ENCODE data around the gene FBXO8.
A peak's percentile ranks its signal among the peaks of the same experiment; 100 is the strongest.

Gene FBXO8

DNA sequence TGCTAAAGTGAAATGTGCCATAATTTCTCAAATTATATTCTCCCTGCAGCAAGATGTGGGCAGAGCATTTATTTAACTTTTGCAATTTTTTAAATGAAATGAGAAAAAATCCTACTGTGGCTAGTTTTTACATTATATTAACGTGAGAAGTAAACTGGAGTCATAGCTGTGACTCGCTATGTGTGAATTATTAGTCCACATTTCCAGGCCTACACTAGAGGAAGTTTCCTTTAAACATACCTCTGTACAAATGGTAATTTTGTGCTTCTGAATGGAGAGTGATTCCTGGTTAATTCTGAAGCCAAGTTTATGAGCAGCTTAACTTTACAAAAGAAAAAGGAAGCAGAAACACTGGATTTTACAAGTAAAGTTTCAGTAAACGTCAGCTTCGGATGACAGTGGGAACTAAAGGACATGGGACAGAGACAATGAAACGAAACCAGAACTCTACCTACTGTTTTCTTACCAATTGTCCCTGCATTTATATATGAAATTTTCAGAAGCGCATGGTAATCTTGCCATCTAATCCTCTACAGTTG, 72.4 kb downstream of the FBXO8 start:
- Histone ChIP-seq H3K9ac (ENCODE audit: low read length in 2 of 2) (no peak overlapping the region), H3K9me3 (ENCODE audit: control insufficient read depth in 2 of 2, low read length in 2 of 2) (no peaks in the 10 kb centered on the region), H3K4me3 (ENCODE audit: low read length in 2 of 2) (no peak overlapping the region), H3K27ac (ENCODE audit: low read length) (no peak overlapping the region), H3K4me1 (ENCODE audit: control insufficient read depth, insufficient read depth, low read length) (peaks cover 7% of the 10 kb centered on the region), H3K36me3 (ENCODE audit: control insufficient read depth in 2 of 2, insufficient read depth in 2 of 2, low read length in 2 of 2) (no peaks in the 10 kb centered on the region), H3K27me3 (ENCODE audit: control insufficient read depth in 1 of 2, insufficient read depth in 2 of 2, low read length in 2 of 2) (peaks cover 7 to 13% of the 10 kb centered on the region in 2 donors)

DNA sequence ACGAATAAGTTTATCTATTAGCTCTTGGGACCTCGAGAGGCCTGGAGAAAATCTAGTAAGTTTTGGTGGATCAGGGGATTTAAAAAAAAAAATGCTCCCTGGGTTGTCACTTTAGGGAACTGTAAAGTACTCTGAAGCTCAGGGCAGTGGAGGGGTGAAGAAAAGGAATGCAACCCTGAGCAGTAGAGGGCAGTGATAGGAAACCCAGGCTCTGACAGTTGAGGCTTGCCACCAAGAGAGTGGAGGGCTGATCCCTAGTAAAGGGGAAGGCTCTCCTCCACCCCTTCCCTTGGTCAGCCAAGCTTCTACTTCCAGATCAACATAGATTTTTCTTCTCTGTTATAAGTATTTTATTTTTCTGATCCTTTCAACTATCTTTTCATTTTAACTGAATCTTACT, 73.1 kb downstream of the FBXO8 start:
- Histone ChIP-seq H3K36me3 (ENCODE audit: control insufficient read depth in 2 of 2, insufficient read depth in 2 of 2, low read length in 2 of 2) (no peaks in the 10 kb centered on the region), H3K27ac (ENCODE audit: low read length) (no peak overlapping the region), H3K27me3 (ENCODE audit: control insufficient read depth in 1 of 2, insufficient read depth in 2 of 2, low read length in 2 of 2) (peaks cover 7 to 11% of the 10 kb centered on the region in 2 donors)

DNA sequence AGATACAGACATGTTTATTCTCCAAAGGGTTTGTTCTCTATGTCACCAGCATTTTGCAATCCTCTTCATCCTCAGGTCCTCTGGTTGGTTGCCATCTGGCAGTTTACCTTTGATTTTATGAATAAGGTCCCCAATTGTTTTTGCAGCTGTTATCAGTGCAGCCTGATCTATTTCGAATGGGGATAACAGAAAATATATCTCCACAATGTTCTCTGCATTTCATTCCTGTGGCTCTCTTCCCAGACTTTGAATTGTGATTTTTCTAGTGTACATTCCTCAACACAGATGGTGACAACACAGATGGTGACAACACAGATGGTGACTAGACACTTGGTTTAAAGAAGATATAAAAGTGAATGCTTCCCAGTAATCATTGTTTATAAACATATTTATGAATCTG, 74.1 kb downstream of the FBXO8 start:
- Histone ChIP-seq H3K9me3 (ENCODE audit: control insufficient read depth in 2 of 2, low read length in 2 of 2) (no peaks in the 10 kb centered on the region), H3K9ac (ENCODE audit: low read length in 2 of 2) (no peak overlapping the region), H3K4me3 (ENCODE audit: low read length in 2 of 2) (no peak overlapping the region), H3K36me3 (ENCODE audit: control insufficient read depth in 2 of 2, insufficient read depth in 2 of 2, low read length in 2 of 2) (no peaks in the 10 kb centered on the region), H3K27me3 (ENCODE audit: control insufficient read depth in 1 of 2, insufficient read depth in 2 of 2, low read length in 2 of 2) (peaks cover 5 to 8% of the 10 kb centered on the region in 2 donors), H3K27ac (ENCODE audit: low read length) (no peak overlapping the region), H3K4me1 (ENCODE audit: control insufficient read depth, insufficient read depth, low read length) (peaks cover 6% of the 10 kb centered on the region)

More for the DNA sequence above, 73.1 kb downstream of the FBXO8 start:
- H3K4me3 ChIP-seq (ENCODE audit: low read length in 2 of 2): no peak overlapping the region
- H3K4me1 ChIP-seq (ENCODE audit: control insufficient read depth, insufficient read depth, low read length): peaks cover 7% of the 10 kb centered on the region
- no peaks in the 10 kb centered on the region for H3K9me3 ChIP-seq (ENCODE audit: control insufficient read depth in 2 of 2, low read length in 2 of 2)
- no peak overlapping the region for H3K9ac ChIP-seq (ENCODE audit: low read length in 2 of 2)

GRCh38 chr4:174207367-174207766, 76.1 kb downstream of the FBXO8 start:
- H3K4me3 ChIP-seq (ENCODE audit: low read length in 2 of 2): no peak overlapping the region
- no peak overlapping the region for H3K9ac ChIP-seq (ENCODE audit: low read length in 2 of 2)
- no peaks in the 10 kb centered on the region for H3K36me3 ChIP-seq (ENCODE audit: control insufficient read depth in 2 of 2, insufficient read depth in 2 of 2, low read length in 2 of 2)
- no peaks in the 10 kb centered on the region for H3K4me1 ChIP-seq (ENCODE audit: control insufficient read depth, insufficient read depth, low read length)
- H3K9me3 ChIP-seq (ENCODE audit: control insufficient read depth in 2 of 2, low read length in 2 of 2): no peaks in the 10 kb centered on the region
- H3K27ac ChIP-seq (ENCODE audit: low read length): no peak overlapping the region
- H3K27me3 ChIP-seq (ENCODE audit: control insufficient read depth in 1 of 2, insufficient read depth in 2 of 2, low read length in 2 of 2): no peaks in the 10 kb centered on the region

DNA sequence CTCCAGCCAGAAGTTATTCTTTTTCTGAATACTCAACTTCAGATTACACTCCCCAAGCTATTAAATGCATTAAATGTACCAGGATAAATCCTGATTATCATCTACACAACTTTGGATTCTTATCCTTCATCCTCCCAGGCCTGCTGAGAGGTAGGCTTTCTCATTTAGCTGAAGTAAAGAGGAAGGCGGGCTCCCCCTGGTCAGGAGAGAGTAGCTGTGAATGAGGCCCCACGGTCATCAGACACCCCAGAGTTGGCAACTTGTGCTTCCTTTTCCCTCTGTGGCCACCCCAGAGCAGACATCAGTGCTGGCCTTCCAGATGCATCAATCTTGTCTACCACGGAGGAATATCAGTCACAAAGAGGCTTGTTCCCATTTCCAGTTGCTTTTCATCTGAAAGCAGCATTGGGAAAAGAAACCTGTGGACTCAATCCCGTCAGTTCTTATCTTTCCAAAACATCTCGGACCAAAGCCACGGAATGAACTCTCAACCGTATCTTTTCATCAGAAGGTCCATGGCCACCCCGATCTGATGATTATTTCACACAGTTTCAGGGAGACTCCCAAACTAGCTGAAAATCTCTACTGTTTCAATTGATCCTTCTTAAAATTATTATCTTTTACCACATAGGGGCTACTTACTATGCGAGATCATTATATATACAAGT, 79.2 kb downstream of the FBXO8 start:
- Histone ChIP-seq H3K27ac (ENCODE audit: low read length) (no peak overlapping the region), H3K9me3 (ENCODE audit: control insufficient read depth in 2 of 2, low read length in 2 of 2) (no peaks in the 10 kb centered on the region), H3K27me3 (ENCODE audit: control insufficient read depth in 1 of 2, insufficient read depth in 2 of 2, low read length in 2 of 2) (no peaks in the 10 kb centered on the region), H3K9ac (ENCODE audit: low read length in 2 of 2) (no peak overlapping the region), H3K36me3 (ENCODE audit: control insufficient read depth in 2 of 2, insufficient read depth in 2 of 2, low read length in 2 of 2) (no peaks in the 10 kb centered on the region), H3K4me3 (ENCODE audit: low read length in 2 of 2) (no peak overlapping the region), H3K4me1 (ENCODE audit: control insufficient read depth, insufficient read depth, low read length) (no peaks in the 10 kb centered on the region)

GRCh38 chr4:174201871-174202270, 81.6 kb downstream of the FBXO8 start:
- Histone ChIP-seq H3K4me3 (ENCODE audit: low read length in 2 of 2) (peak overlapping the region in 1 of 2 donors; percentile 46), H3K9me3 (ENCODE audit: control insufficient read depth in 2 of 2, low read length in 2 of 2) (no peaks in the 10 kb centered on the region), H3K36me3 (ENCODE audit: control insufficient read depth in 2 of 2, insufficient read depth in 2 of 2, low read length in 2 of 2) (no peaks in the 10 kb centered on the region), H3K4me1 (ENCODE audit: control insufficient read depth, insufficient read depth, low read length) (no peaks in the 10 kb centered on the region), H3K27me3 (ENCODE audit: control insufficient read depth in 1 of 2, insufficient read depth in 2 of 2, low read length in 2 of 2) (no peaks in the 10 kb centered on the region), H3K27ac (ENCODE audit: low read length) (peak overlapping the region; percentile 62), H3K9ac (ENCODE audit: low read length in 2 of 2) (peak overlapping the region; percentile 13 to 55)

DNA sequence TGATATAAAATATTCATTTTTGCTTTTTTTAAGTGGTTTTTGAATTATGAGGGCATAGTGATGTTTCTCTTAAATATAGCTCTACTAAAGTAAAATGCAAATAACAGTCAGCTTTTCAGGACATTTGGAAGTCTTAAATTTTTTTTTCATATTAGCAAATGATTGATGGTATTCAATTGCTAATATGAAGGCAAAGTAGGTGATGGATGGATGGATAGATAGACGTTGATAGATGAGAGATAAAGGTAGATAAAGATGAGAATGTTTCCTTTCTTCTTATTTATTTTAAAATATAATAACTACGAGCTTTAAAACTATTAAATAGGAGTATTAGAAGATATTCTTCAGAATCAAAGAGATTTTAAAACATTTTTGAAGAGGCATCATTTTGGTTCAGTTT, 83.7 kb downstream of the FBXO8 start:
- no peak overlapping the region for H3K9ac ChIP-seq (ENCODE audit: low read length in 2 of 2)
- no peaks in the 10 kb centered on the region for H3K9me3 ChIP-seq (ENCODE audit: control insufficient read depth in 2 of 2, low read length in 2 of 2)
- no peaks in the 10 kb centered on the region for H3K4me1 ChIP-seq (ENCODE audit: control insufficient read depth, insufficient read depth, low read length)
- H3K4me3 ChIP-seq (ENCODE audit: low read length in 2 of 2): no peak overlapping the region
- no peak overlapping the region for H3K27ac ChIP-seq (ENCODE audit: low read length)
- H3K27me3 ChIP-seq (ENCODE audit: control insufficient read depth in 1 of 2, insufficient read depth in 2 of 2, low read length in 2 of 2): no peaks in the 10 kb centered on the region
- no peaks in the 10 kb centered on the region for H3K36me3 ChIP-seq (ENCODE audit: control insufficient read depth in 2 of 2, insufficient read depth in 2 of 2, low read length in 2 of 2)

GRCh38 chr4:174198828-174199227, 84.6 kb downstream of the FBXO8 start:
- Histone ChIP-seq H3K9ac (ENCODE audit: low read length in 2 of 2) (no peak overlapping the region), H3K27ac (ENCODE audit: low read length) (peak overlapping the region; percentile 7), H3K4me1 (ENCODE audit: control insufficient read depth, insufficient read depth, low read length) (no peaks in the 10 kb centered on the region), H3K4me3 (ENCODE audit: low read length in 2 of 2) (no peak overlapping the region), H3K9me3 (ENCODE audit: control insufficient read depth in 2 of 2, low read length in 2 of 2) (no peaks in the 10 kb centered on the region), H3K36me3 (ENCODE audit: control insufficient read depth in 2 of 2, insufficient read depth in 2 of 2, low read length in 2 of 2) (no peaks in the 10 kb centered on the region), H3K27me3 (ENCODE audit: control insufficient read depth in 1 of 2, insufficient read depth in 2 of 2, low read length in 2 of 2) (no peaks in the 10 kb centered on the region)

DNA sequence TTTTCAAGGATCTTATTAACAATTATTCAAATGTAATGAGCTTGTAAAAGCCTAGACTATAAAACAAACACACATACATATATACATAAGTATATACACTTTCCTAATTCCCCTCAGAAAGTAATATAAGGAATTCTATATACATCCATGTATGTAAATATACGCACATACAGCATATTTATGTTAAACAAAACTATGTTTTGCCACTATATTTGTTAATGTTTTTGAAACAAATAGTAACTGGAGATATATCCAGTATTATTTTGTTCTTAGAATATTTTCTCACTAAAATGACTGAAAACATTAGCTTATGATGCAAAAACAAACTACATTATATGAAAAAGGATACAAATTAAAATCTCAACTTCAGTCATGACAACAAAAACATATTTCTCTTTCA, 85.1 kb downstream of the FBXO8 start:
- H3K9me3 ChIP-seq (ENCODE audit: control insufficient read depth in 2 of 2, low read length in 2 of 2): no peaks in the 10 kb centered on the region
- no peak overlapping the region for H3K4me3 ChIP-seq (ENCODE audit: low read length in 2 of 2)
- peak overlapping the region; percentile 7 for H3K27ac ChIP-seq (ENCODE audit: low read length)
- no peaks in the 10 kb centered on the region for H3K4me1 ChIP-seq (ENCODE audit: control insufficient read depth, insufficient read depth, low read length)
- no peaks in the 10 kb centered on the region for H3K27me3 ChIP-seq (ENCODE audit: control insufficient read depth in 1 of 2, insufficient read depth in 2 of 2, low read length in 2 of 2)
- no peak overlapping the region for H3K9ac ChIP-seq (ENCODE audit: low read length in 2 of 2)
- no peaks in the 10 kb centered on the region for H3K36me3 ChIP-seq (ENCODE audit: control insufficient read depth in 2 of 2, insufficient read depth in 2 of 2, low read length in 2 of 2)

GRCh38 chr4:174193438-174194374, 89.8 kb downstream of the FBXO8 start:
- no peaks in the 10 kb centered on the region for H3K4me1 ChIP-seq (ENCODE audit: control insufficient read depth, insufficient read depth, low read length)
- no peaks in the 10 kb centered on the region for H3K9me3 ChIP-seq (ENCODE audit: control insufficient read depth in 2 of 2, low read length in 2 of 2)
- H3K27me3 ChIP-seq (ENCODE audit: control insufficient read depth in 1 of 2, insufficient read depth in 2 of 2, low read length in 2 of 2): no peaks in the 10 kb centered on the region
- peak overlapping the region in 1 of 2 donors; percentile 46 for H3K9ac ChIP-seq (ENCODE audit: low read length in 2 of 2)
- peak overlapping the region in 1 of 2 donors; percentile 29 for H3K4me3 ChIP-seq (ENCODE audit: low read length in 2 of 2)
- peak overlapping the region; percentile 58 for H3K27ac ChIP-seq (ENCODE audit: low read length)
- H3K36me3 ChIP-seq (ENCODE audit: control insufficient read depth in 2 of 2, insufficient read depth in 2 of 2, low read length in 2 of 2): no peaks in the 10 kb centered on the region

Data from stomach smooth muscle (tissue), 2 donors.